ENCODE data around the gene TGOLN2. TPM values are rescaled to one million over a fixed set of nuclear protein-coding genes. Genes with fewer than 3 reads are reported as not detected.
A peak's percentile ranks its signal among the peaks of the same experiment; 100 is the strongest.

TGOLN2 gene
- total and polyA plus RNA-seq, 2 of the 13 experiments (the other 11 are each of a cell fraction or from before 2014, with no cell fraction given), result 99.6 to 155 TPM

DNA sequence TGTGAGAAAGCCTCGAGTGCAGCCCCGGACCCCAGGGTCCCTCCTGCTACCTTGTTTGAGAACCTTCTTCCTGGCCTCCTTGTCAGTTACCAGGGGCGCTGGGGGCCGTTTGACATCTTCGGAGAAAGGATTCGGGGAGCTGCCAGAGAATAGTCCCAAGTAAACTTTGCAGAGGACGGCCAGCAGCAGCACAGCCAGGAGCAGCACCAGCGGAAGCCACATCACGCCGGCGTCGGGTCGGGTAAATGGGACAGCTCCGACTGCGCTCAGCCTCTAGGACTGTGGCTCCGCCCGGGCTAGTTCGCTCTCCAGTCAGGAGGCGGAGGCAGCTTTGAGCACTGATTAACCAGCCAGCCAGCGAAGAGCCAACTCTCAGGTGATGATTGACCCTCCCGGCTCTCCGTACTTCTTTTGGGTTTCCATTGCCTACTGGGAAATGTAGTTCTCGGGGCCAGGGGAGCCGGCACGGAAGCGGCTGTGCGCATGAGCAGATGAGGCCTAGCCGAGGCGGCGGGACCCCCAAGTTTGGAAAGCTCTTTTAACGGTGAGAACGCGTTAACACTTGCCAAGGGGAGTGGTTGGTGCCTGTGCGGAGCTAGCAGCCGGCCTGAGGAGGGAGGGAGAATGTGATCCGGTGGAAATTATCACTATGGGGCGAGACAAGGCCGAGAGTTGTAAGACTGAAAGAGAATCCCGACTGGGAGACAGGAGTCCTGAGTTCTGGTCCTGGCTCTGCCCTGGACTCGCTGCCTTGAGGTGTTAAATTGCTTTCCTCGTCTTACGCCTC, 26.7 kb upstream of the TGOLN2 start, which contains the start of the genes ELMOD3 and RETSAT (continued):
- TF ChIP-seq ZMYM2 (CRISPR knock-in tag; IDR thresholded peaks at IDR 0.05), result no peak
- TF ChIP-seq ZNF282 (IDR thresholded peaks at IDR 0.05; ENCODE audit: partially characterized antibody), result no peak
- TF ChIP-seq, protein P1, sequence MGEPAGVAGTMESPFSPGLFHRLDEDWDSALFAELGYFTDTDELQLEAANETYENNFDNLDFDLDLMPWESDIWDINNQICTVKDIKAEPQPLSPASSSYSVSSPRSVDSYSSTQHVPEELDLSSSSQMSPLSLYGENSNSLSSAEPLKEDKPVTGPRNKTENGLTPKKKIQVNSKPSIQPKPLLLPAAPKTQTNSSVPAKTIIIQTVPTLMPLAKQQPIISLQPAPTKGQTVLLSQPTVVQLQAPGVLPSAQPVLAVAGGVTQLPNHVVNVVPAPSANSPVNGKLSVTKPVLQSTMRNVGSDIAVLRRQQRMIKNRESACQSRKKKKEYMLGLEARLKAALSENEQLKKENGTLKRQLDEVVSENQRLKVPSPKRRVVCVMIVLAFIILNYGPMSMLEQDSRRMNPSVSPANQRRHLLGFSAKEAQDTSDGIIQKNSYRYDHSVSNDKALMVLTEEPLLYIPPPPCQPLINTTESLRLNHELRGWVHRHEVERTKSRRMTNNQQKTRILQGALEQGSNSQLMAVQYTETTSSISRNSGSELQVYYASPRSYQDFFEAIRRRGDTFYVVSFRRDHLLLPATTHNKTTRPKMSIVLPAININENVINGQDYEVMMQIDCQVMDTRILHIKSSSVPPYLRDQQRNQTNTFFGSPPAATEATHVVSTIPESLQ (CRISPR knock-in tag; conservative IDR thresholded peaks at IDR 0.05), result no peak; the same call in 1 of the 2 replicates
- no peak for TF ChIP-seq KLF13 (CRISPR knock-in tag; IDR thresholded peaks at IDR 0.05)
- no peak for TF ChIP-seq ZNF841 (CRISPR knock-in tag; IDR thresholded peaks at IDR 0.05; ENCODE audit: borderline replicate concordance)
- TF ChIP-seq JUND (CRISPR knock-in tag; IDR thresholded peaks at IDR 0.05), result no peak
- TF ChIP-seq SAFB2 (CRISPR knock-in tag; IDR thresholded peaks at IDR 0.05; ENCODE audit: borderline replicate concordance, low read depth), result peak; percentile 19; the same call in 1 of the 2 replicates
- TF ChIP-seq PHF5A (CRISPR knock-in tag; IDR thresholded peaks at IDR 0.05; ENCODE audit: low read depth, unreplicated experiment), result peak; percentile 67
- TF ChIP-seq, protein P2, sequence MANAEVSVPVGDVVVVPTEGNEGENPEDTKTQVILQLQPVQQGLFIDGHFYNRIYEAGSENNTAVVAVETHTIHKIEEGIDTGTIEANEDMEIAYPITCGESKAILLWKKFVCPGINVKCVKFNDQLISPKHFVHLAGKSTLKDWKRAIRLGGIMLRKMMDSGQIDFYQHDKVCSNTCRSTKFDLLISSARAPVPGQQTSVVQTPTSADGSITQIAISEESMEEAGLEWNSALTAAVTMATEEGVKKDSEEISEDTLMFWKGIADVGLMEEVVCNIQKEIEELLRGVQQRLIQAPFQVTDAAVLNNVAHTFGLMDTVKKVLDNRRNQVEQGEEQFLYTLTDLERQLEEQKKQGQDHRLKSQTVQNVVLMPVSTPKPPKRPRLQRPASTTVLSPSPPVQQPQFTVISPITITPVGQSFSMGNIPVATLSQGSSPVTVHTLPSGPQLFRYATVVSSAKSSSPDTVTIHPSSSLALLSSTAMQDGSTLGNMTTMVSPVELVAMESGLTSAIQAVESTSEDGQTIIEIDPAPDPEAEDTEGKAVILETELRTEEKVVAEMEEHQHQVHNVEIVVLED (CRISPR knock-in tag; IDR thresholded peaks at IDR 0.05; ENCODE audit: borderline replicate concordance), result peak; percentile 82; the same call in 1 of the 2 replicates
- TF ChIP-seq MIXL1 (CRISPR knock-in tag; IDR thresholded peaks at IDR 0.05), result peak; percentile 97; the same call in 1 of the 2 replicates
- TF ChIP-seq PAWR (CRISPR knock-in tag; IDR thresholded peaks at IDR 0.05; ENCODE audit: borderline replicate concordance), result peak; percentile 96
- TF ChIP-seq, protein P3, sequence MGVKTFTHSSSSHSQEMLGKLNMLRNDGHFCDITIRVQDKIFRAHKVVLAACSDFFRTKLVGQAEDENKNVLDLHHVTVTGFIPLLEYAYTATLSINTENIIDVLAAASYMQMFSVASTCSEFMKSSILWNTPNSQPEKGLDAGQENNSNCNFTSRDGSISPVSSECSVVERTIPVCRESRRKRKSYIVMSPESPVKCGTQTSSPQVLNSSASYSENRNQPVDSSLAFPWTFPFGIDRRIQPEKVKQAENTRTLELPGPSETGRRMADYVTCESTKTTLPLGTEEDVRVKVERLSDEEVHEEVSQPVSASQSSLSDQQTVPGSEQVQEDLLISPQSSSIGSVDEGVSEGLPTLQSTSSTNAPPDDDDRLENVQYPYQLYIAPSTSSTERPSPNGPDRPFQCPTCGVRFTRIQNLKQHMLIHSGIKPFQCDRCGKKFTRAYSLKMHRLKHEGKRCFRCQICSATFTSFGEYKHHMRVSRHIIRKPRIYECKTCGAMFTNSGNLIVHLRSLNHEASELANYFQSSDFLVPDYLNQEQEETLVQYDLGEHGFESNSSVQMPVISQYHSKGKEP (CRISPR knock-in tag; IDR thresholded peaks at IDR 0.05), result 0 out of 2 replicates have a peak, but pooled peaks have one; percentile 21
- TF ChIP-seq, protein P4, sequence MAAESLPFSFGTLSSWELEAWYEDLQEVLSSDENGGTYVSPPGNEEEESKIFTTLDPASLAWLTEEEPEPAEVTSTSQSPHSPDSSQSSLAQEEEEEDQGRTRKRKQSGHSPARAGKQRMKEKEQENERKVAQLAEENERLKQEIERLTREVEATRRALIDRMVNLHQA (CRISPR knock-in tag; IDR thresholded peaks at IDR 0.05), result no peak; the same call in 1 of the 2 replicates
- TF ChIP-seq PHF21A (CRISPR knock-in tag; IDR thresholded peaks at IDR 0.05), result peak; percentile 94
- TF ChIP-seq, protein P5, sequence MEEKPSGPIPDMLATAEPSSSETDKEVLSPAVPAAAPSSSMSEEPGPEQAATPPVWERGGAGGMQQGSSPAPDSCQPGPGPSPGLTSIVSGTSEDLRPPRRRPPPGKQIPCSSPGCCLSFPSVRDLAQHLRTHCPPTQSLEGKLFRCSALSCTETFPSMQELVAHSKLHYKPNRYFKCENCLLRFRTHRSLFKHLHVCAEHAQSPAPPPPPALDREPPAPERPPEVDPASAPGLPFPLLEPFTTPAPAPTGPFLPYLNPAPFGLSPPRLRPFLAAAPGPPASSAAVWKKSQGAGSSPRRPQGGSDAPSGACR (CRISPR knock-in tag; IDR thresholded peaks at IDR 0.05), result 0 out of 2 replicates have a peak, but pooled peaks have one; percentile 8
- TF ChIP-seq ZC3H13 (CRISPR knock-in tag; IDR thresholded peaks at IDR 0.05), result peak; percentile 43; the same call in 1 of the 2 replicates
- peak; percentile 92 for TF ChIP-seq ZNF232 (CRISPR knock-in tag; IDR thresholded peaks at IDR 0.05; ENCODE audit: borderline replicate concordance)
- TF ChIP-seq ZNF33A (CRISPR knock-in tag; IDR thresholded peaks at IDR 0.05; ENCODE audit: borderline replicate concordance), result peak; percentile 28; the same call in 1 of the 2 replicates
- TF ChIP-seq ARID2 (CRISPR knock-in tag; IDR thresholded peaks at IDR 0.05; ENCODE audit: borderline replicate concordance), result peak; percentile 81
- peak; percentile 91 for TF ChIP-seq KMT2A (CRISPR knock-in tag; IDR thresholded peaks at IDR 0.05)
- TF ChIP-seq DNMT3B (CRISPR knock-in tag; conservative IDR thresholded peaks at IDR 0.05), result peak; percentile 36; the same call in 1 of the 2 replicates
- TF ChIP-seq, protein P6, sequence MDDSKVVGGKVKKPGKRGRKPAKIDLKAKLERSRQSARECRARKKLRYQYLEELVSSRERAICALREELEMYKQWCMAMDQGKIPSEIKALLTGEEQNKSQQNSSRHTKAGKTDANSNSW (CRISPR knock-in tag; IDR thresholded peaks at IDR 0.05; ENCODE audit: borderline replicate concordance), result no peak

Measured in HepG2 (cell line).